SJCRH30 (cell line): ENCODE results near the gene NFATC2IP. TPM values are rescaled to one million over a fixed set of nuclear protein-coding genes. Genes with fewer than 3 reads are reported as not detected.
"Not testable (repeated sequence)": the region's sequence is repeated elsewhere in the genome, so short reads cannot be mapped to it uniquely, and the experiment has no call there.

Source experiments
- DNase-seq, 2 experiments: peaks; one replicate each; pipeline ENCODE4 v3.0.0-alpha.2; 2015 to 2020
- H3K27ac ChIP-seq: fragments of 250-450 bp; sonication (Bioruptor Pico); 2 replicates; pipeline ENCODE4 v1.5.1; 2020; ENCODE audit warnings: mild to moderate bottlenecking, moderate library complexity
- H3K27me3 ChIP-seq: fragments of 250-450 bp; sonication (Bioruptor Pico); 2 replicates; pipeline ENCODE4 v1.5.1; 2020; ENCODE audit warnings: mild to moderate bottlenecking, moderate library complexity
- H3K36me3 ChIP-seq: fragments of 250-450 bp; sonication (Bioruptor Pico); 2 replicates; pipeline ENCODE4 v1.5.1; 2020; ENCODE audit warnings: mild to moderate bottlenecking, moderate library complexity
- H3K4me1 ChIP-seq: fragments of 250-450 bp; sonication (Bioruptor Pico); 2 replicates; pipeline ENCODE4 v1.5.1; 2020; ENCODE audit warnings: mild to moderate bottlenecking, moderate library complexity
- H3K4me3 ChIP-seq: fragments of 250-450 bp; sonication (Bioruptor Pico); 2 replicates; pipeline ENCODE4 v1.5.1; 2020; ENCODE audit warnings: mild to moderate bottlenecking, moderate library complexity
- H3K9me3 ChIP-seq: fragments of 250-450 bp; sonication (Bioruptor Pico); replicated peaks from 2 replicates; pipeline ENCODE4 v1.5.1; 2020; ENCODE audit warnings: mild to moderate bottlenecking, moderate library complexity
- total RNA-seq: library from RNA; depleted of rRNA; stranded (reverse); fragments of >200 nt; shearing (Covaris generic); gene quantifications from 2 replicates; pipeline ENCODE4 v1.2.3, GENCODE V29; 2014

NFATC2IP gene
- total RNA-seq, 1 experiment from 2014 or later = 29.5 TPM

GRCh38 chr16:28987170-28987853 is 36.6 kb downstream of the NFATC2IP start:
- DNase-seq = no peak
- H3K9me3 ChIP-seq = no peaks in the 10 kb centered on the region
- H3K4me1 ChIP-seq = no peaks in the 10 kb centered on the region
- H3K36me3 ChIP-seq = no peaks in the 10 kb centered on the region
- H3K27ac ChIP-seq = no peak overlapping the region
- no peaks in the 10 kb centered on the region for H3K27me3 ChIP-seq
- H3K4me3 ChIP-seq = no peak overlapping the region

- Histone ChIP-seq H3K36me3 (no peaks in the 10 kb centered on the region), H3K27me3 (no peaks in the 10 kb centered on the region), H3K4me1 (no peaks in the 10 kb centered on the region), H3K27ac (no peak overlapping the region), H3K4me3 (no peak overlapping the region), H3K9me3 (no peaks in the 10 kb centered on the region)
- DNase-seq = no peak
Measured at GRCh38 chr16:28989363-28989762, 38.6 kb downstream of the NFATC2IP start.

GRCh38 chr16:28990375-28991040 is 39.8 kb downstream of the NFATC2IP start:
- H3K9me3 ChIP-seq = no peaks in the 10 kb centered on the region
- H3K36me3 ChIP-seq = no peaks in the 10 kb centered on the region
- no peak overlapping the region for H3K27ac ChIP-seq
- no peak for DNase-seq
- no peak overlapping the region for H3K4me3 ChIP-seq
- H3K4me1 ChIP-seq = no peaks in the 10 kb centered on the region
- H3K27me3 ChIP-seq = no peaks in the 10 kb centered on the region

- Histone ChIP-seq H3K36me3 (no peaks in the 10 kb centered on the region), H3K4me1 (no peaks in the 10 kb centered on the region), H3K27me3 (no peaks in the 10 kb centered on the region), H3K4me3 (no peak overlapping the region), H3K9me3 (no peaks in the 10 kb centered on the region), H3K27ac (no peak overlapping the region)
- DNase-seq = no peak
Measured at GRCh38 chr16:28991687-28992086, 41.0 kb downstream of the NFATC2IP start.

GRCh38 chr16:28992496-28992895 is 41.8 kb downstream of the NFATC2IP start:
- Histone ChIP-seq H3K4me1 (no peaks in the 10 kb centered on the region), H3K36me3 (no peaks in the 10 kb centered on the region), H3K27ac (no peak overlapping the region), H3K4me3 (no peak overlapping the region), H3K27me3 (no peaks in the 10 kb centered on the region), H3K9me3 (no peaks in the 10 kb centered on the region)
- no peak for DNase-seq

- no peak overlapping the region for H3K4me3 ChIP-seq
- H3K9me3 ChIP-seq = no peaks in the 10 kb centered on the region
Measured at GRCh38 chr16:28998837-28999236, 48.1 kb downstream of the NFATC2IP start.

GRCh38 chr16:28999577-28999976 is 48.8 kb downstream of the NFATC2IP start:
- Histone ChIP-seq H3K36me3 (no peaks in the 10 kb centered on the region), H3K27ac (no peak overlapping the region), H3K9me3 (no peaks in the 10 kb centered on the region), H3K27me3 (no peaks in the 10 kb centered on the region), H3K4me1 (no peaks in the 10 kb centered on the region), H3K4me3 (no peak overlapping the region)
- no peak for DNase-seq

More at GRCh38 chr16:28998837-28999236, 48.1 kb downstream of the NFATC2IP start:
- H3K27me3 ChIP-seq = no peaks in the 10 kb centered on the region
- H3K36me3 ChIP-seq = no peaks in the 10 kb centered on the region
- no peak for DNase-seq
- H3K4me1 ChIP-seq = no peaks in the 10 kb centered on the region
- no peak overlapping the region for H3K27ac ChIP-seq

- DNase-seq = no peak
- Histone ChIP-seq H3K36me3 (no peaks in the 10 kb centered on the region), H3K27ac (no peak overlapping the region), H3K27me3 (no peaks in the 10 kb centered on the region), H3K4me1 (no peaks in the 10 kb centered on the region), H3K4me3 (no peak overlapping the region), H3K9me3 (no peaks in the 10 kb centered on the region)
Measured at GRCh38 chr16:29000019-29000418, 49.3 kb downstream of the NFATC2IP start.

GRCh38 chr16:29004496-29005139 is 53.9 kb downstream of the NFATC2IP start:
- H3K36me3 ChIP-seq, DNase-seq, H3K27me3 ChIP-seq, H3K4me1 ChIP-seq, H3K27ac ChIP-seq, H3K9me3 ChIP-seq, H3K4me3 ChIP-seq: not testable (repeated sequence)

- H3K27me3 ChIP-seq = no peaks in the 10 kb centered on the region
- no peak overlapping the region for H3K4me3 ChIP-seq
Measured at GRCh38 chr16:29007730-29008593, 57.2 kb downstream of the NFATC2IP start.

GRCh38 chr16:29009050-29009837 is 58.5 kb downstream of the NFATC2IP start:
- H3K27me3 ChIP-seq = no peaks in the 10 kb centered on the region
- no peaks in the 10 kb centered on the region for H3K4me1 ChIP-seq
- no peak for DNase-seq
- H3K9me3 ChIP-seq = no peaks in the 10 kb centered on the region
- H3K27ac ChIP-seq = no peak overlapping the region
- H3K4me3 ChIP-seq = no peak overlapping the region
- no peaks in the 10 kb centered on the region for H3K36me3 ChIP-seq

More at GRCh38 chr16:29007730-29008593, 57.2 kb downstream of the NFATC2IP start:
- H3K36me3 ChIP-seq = no peaks in the 10 kb centered on the region
- no peak overlapping the region for H3K27ac ChIP-seq
- H3K4me1 ChIP-seq = no peaks in the 10 kb centered on the region
- no peak for DNase-seq
- H3K9me3 ChIP-seq = no peaks in the 10 kb centered on the region

- no peaks in the 10 kb centered on the region for H3K27me3 ChIP-seq
- H3K27ac ChIP-seq = no peak overlapping the region
- no peaks in the 10 kb centered on the region for H3K36me3 ChIP-seq
- no peaks in the 10 kb centered on the region for H3K9me3 ChIP-seq
- H3K4me3 ChIP-seq = no peak overlapping the region
- no peak for DNase-seq
- H3K4me1 ChIP-seq = no peaks in the 10 kb centered on the region
Measured at GRCh38 chr16:29009838-29010166, 59.1 kb downstream of the NFATC2IP start.

GRCh38 chr16:29011112-29011511 is 60.4 kb downstream of the NFATC2IP start:
- Histone ChIP-seq H3K4me3 (no peak overlapping the region), H3K4me1 (no peaks in the 10 kb centered on the region), H3K27me3 (no peaks in the 10 kb centered on the region), H3K27ac (no peak overlapping the region), H3K36me3 (no peaks in the 10 kb centered on the region), H3K9me3 (no peaks in the 10 kb centered on the region)
- DNase-seq = no peak

GRCh38 chr16:29011851-29012250 is 61.1 kb downstream of the NFATC2IP start:
- Histone ChIP-seq H3K27ac (no peak overlapping the region), H3K27me3 (no peaks in the 10 kb centered on the region), H3K36me3 (no peaks in the 10 kb centered on the region), H3K4me1 (no peaks in the 10 kb centered on the region), H3K9me3 (no peaks in the 10 kb centered on the region), H3K4me3 (no peak overlapping the region)
- DNase-seq = no peak
